Bronchial epithelial cell (primary cell): Measurements from ENCODE around the gene STX18. TPM values are rescaled to one million over a fixed set of nuclear protein-coding genes. Genes with fewer than 3 reads are reported as not detected.

Experiments
- DNase-seq: peaks from one replicate; pipeline ENCODE4 v3.0.0-alpha.2; 2010; ENCODE audit warnings: low read depth
- FAIRE-seq: peaks from 2 replicates; lab custom pipeline; 2011; peaks lifted over from hg19 to GRCh38; lab: Jason Lieb, UNC
- H3K27me3 ChIP-seq: 2 replicates; pipeline ENCODE4 v1.5.1; 2011; ENCODE audit warnings: low read length; ENCODE audit not compliant: control insufficient read depth, insufficient read depth
- H3K36me3 ChIP-seq: 2 replicates; pipeline ENCODE4 v1.5.1; 2011; ENCODE audit warnings: low read length; ENCODE audit not compliant: control insufficient read depth, insufficient read depth
- H3K4me3 ChIP-seq: 2 replicates; pipeline ENCODE4 v1.5.1; 2011; ENCODE audit warnings: mild to moderate bottlenecking, low read depth, low read length, control low read depth
- total RNA-seq: library from RNA; depleted of rRNA; stranded (reverse); fragments of >200 nt; gene quantifications from 2 replicates; pipeline ENCODE4 v1.2.1, GENCODE V29; 2014
- TF ChIP-seq, protein P1 (sequence below): IDR thresholded peaks from 2 replicates; pipeline ENCODE4 v1.5.1; 2011; ENCODE audit warnings: mild to moderate bottlenecking, moderate library complexity, low read length, control low read depth, inconsistent platforms; ENCODE audit not compliant: insufficient read depth, severe bottlenecking

The STX18 gene
- total RNA-seq, 1 donor from 2014 or later = 21.6 TPM

DNA sequence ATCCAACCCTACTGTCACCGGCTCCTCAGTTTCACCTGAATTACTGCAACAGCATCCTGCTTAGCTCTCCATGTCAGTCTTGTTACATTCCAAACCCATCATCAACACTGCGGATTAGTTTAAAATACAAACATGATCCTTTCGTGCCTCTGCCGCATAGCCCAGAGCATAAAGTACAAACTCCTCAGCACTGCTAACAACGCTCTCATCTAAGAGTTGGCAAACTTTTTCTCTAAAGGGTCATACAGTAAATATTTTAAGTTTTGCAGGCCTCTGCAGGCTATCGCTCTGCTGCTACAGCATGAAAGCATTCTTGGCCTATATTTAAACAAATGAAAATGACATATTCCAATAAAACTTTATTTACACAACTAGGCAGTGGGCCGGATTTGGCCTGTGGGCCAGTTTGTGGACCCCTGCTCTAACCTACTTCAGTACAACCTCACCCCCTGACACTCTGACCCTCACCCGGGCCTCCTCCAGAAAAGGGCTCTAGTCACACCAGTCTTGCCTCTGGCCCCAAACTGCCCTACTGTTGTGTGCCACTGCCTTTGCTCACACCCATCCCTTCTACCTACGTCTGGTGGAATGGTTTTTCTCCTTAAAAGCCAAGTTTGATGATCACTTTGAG, 7.2 kb downstream of the STX18 start:
- Histone ChIP-seq H3K36me3 (no peaks in the 10 kb centered on the region), H3K27me3 (no peaks in the 10 kb centered on the region), H3K4me3 (no peak overlapping the region)
- FAIRE-seq (no peak), DNase-seq (no peak)
- TF ChIP-seq, protein P1, sequence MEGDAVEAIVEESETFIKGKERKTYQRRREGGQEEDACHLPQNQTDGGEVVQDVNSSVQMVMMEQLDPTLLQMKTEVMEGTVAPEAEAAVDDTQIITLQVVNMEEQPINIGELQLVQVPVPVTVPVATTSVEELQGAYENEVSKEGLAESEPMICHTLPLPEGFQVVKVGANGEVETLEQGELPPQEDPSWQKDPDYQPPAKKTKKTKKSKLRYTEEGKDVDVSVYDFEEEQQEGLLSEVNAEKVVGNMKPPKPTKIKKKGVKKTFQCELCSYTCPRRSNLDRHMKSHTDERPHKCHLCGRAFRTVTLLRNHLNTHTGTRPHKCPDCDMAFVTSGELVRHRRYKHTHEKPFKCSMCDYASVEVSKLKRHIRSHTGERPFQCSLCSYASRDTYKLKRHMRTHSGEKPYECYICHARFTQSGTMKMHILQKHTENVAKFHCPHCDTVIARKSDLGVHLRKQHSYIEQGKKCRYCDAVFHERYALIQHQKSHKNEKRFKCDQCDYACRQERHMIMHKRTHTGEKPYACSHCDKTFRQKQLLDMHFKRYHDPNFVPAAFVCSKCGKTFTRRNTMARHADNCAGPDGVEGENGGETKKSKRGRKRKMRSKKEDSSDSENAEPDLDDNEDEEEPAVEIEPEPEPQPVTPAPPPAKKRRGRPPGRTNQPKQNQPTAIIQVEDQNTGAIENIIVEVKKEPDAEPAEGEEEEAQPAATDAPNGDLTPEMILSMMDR = no peak

DNA sequence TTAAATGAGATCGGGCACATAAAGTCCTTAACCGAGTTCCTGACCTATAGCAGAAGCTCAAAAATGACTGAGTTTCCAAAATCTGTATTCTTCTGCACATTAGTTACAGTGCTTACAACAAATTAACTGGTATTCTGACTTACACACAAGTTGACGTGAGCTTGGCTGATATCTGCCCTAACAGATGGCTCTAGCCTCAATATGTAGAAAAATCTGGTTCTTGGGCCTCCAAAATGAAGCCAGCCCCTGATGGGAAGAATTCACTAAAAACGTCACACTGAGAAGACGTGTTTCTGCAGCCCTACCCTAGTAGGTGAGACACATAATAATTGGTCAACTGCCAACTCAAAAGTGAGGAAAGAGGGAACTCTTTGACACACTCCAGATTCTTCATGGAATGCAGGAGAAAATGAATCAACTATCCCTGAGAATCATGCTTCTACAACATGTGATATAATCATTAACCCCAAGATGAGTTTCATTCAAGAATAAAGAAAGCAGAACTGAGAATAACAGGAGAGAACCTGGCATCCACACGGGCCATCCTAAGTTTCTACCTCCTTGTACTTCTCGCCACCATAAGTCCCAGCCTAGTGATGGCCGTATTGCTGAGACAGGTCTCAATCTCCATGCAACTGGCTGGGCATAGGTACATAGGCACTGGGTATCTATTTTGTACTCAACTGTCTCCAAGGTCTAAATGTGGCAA, 8.2 kb downstream of the STX18 start:
- DNase-seq (no peak), FAIRE-seq (no peak)
- TF ChIP-seq, protein P1 = no peak
- Histone ChIP-seq H3K27me3 (no peaks in the 10 kb centered on the region), H3K4me3 (no peak overlapping the region), H3K36me3 (no peaks in the 10 kb centered on the region)

DNA sequence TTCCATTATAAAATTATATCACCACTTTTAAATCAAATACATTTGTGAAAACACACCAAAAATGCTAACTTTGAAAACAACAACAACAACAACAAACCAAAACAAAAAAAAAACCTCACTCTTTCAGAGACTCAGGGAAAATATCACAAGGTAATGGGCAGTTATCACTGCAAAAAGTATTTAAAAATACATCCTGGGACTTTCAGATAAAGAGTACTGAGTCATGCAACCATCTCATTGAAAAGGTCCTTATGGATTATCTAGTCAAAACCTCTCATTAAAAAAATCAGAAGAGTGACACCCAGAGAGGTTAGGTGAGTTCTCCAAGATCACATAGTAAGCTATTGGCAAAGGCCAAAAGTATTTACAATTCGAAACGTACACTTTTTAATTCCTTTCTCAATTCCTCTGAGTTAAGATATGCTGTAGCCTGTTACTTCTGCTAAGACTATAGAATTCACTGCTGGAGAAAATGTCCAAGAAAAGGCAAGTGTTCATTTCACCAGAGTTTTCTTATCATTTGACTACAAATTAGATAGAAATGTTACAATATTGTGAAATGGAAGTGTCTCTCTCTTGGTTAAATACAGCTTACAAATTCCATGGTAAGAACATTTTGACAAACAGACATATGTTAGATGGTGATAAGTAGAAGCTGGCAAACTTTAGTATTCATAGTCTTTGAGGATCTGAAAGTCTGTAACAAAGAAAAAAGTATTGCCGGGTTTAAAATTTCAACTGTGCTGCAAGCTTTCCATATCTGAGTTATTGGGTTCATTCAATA, 9.3 kb downstream of the STX18 start:
- TF ChIP-seq, protein P1 = no peak
- no peak for FAIRE-seq

DNA sequence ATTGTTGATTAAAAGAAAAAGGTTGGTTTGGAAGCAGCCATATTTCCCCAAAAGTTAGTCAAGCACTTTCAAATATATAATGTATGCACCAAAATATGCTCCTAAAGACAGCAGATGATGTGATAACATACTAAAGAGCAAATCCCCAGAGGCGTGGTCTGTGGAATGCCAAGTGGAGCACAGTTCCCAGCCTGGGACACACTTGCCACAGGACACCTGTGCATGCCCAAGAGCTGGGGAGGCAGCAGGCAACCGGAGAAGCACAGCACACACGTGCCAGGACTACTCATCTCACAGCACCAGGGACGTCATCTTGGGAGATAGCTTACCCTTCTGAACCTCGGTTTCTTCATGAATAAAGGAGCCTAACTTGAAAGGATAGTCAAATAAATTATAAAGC, 12.5 kb downstream of the STX18 start:
- Histone ChIP-seq H3K36me3 (no peaks in the 10 kb centered on the region), H3K4me3 (no peak overlapping the region), H3K27me3 (no peaks in the 10 kb centered on the region)
- DNase-seq (no peak), FAIRE-seq (no peak)
- TF ChIP-seq, protein P1 = no peak

More for the DNA sequence above, 9.3 kb downstream of the STX18 start:
- no peak overlapping the region for H3K4me3 ChIP-seq
- no peaks in the 10 kb centered on the region for H3K36me3 ChIP-seq
- H3K27me3 ChIP-seq = no peaks in the 10 kb centered on the region
- DNase-seq = no peak

DNA sequence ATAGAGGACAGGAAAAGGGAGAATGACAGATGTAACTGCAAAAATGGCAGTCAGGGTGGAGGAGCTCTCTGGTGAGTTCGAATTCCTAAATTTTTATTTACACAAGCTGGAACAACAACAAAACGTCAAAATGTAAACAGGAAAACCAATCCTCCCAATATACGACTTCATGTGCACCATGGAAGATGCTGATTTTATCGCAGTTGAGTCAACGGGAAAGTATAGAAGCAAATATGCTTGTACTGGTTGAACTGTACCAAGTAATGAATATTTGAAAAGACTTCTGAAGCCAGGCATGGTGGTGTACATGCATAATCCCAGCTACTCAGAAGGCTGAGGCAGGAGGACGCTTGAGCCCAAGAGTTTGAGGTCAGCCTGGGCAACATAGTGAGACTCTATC, 15.4 kb downstream of the STX18 start:
- no peak for DNase-seq
- FAIRE-seq = no peak
- H3K36me3 ChIP-seq = no peaks in the 10 kb centered on the region
- TF ChIP-seq, protein P1 = no peak
- H3K4me3 ChIP-seq = no peak overlapping the region
- no peaks in the 10 kb centered on the region for H3K27me3 ChIP-seq
